Hepatocyte (in vitro differentiated cells): ENCODE results near the gene MOB3C. TPM values are rescaled to one million over a fixed set of nuclear protein-coding genes. Genes with fewer than 3 reads are reported as not detected.

Experiments
- DNase-seq: peaks from one replicate; pipeline ENCODE4 v3.0.0-alpha.2; 2016; ENCODE audit warnings: low spot score
- H2AFZ ChIP-seq: fragments of 200-600 bp; sonication (generic); 2 replicates; pipeline ENCODE4 v1.6.0; 2016; ENCODE audit warnings: antibody characterized with exemption, mild to moderate bottlenecking
- H3K27ac ChIP-seq: fragments of 200-600 bp; sonication (generic); 2 replicates; pipeline ENCODE4 v1.5.1; 2016; ENCODE audit warnings: mild to moderate bottlenecking
- H3K27me3 ChIP-seq: fragments of 200-600 bp; sonication (generic); 2 replicates; pipeline ENCODE4 v1.6.1; 2016
- H3K36me3 ChIP-seq: fragments of 200-600 bp; sonication (generic); replicated peaks from 2 replicates; pipeline ENCODE4 v1.5.1; 2016; ENCODE audit warnings: low read depth; ENCODE audit not compliant: insufficient read depth
- H3K4me1 ChIP-seq: fragments of 200-600 bp; sonication (generic); 2 replicates; pipeline ENCODE4 v1.5.1; 2016; ENCODE audit warnings: mild to moderate bottlenecking, moderate library complexity; ENCODE audit not compliant: insufficient read depth
- H3K4me2 ChIP-seq: fragments of 200-600 bp; sonication (generic); 2 replicates; pipeline ENCODE4 v1.6.0; 2016
- H3K4me3 ChIP-seq: fragments of 200-600 bp; sonication (generic); 2 replicates; pipeline ENCODE4 v1.5.1; 2016; ENCODE audit warnings: mild to moderate bottlenecking
- H3K79me2 ChIP-seq: fragments of 200-600 bp; sonication (generic); 2 replicates; pipeline ENCODE4 v1.6.0; 2017; ENCODE audit warnings: mild to moderate bottlenecking
- H3K9me2 ChIP-seq: fragments of 200-600 bp; sonication (generic); replicated peaks from 2 replicates; pipeline ENCODE4 v1.6.0; 2017; ENCODE audit warnings: mild to moderate bottlenecking; ENCODE audit not compliant: insufficient read depth
- H3K9me3 ChIP-seq: fragments of 200-600 bp; sonication (generic); 2 replicates; pipeline ENCODE4 v1.5.1; 2016; ENCODE audit warnings: low read depth, mild to moderate bottlenecking
- H4K20me1 ChIP-seq: fragments of 200-600 bp; sonication (generic); 2 replicates; pipeline ENCODE4 v1.6.0; 2016; ENCODE audit warnings: mild to moderate bottlenecking; ENCODE audit not compliant: insufficient read depth, poor library complexity, severe bottlenecking
- CTCF ChIP-seq: fragments of 200-600 bp; sonication (generic); IDR thresholded peaks from 2 replicates; pipeline ENCODE4 v1.5.1; 2016; ENCODE audit warnings: antibody characterized with exemption, mild to moderate bottlenecking; ENCODE audit not compliant: poor library complexity
- EZH2 ChIP-seq: fragments of 200-600 bp; sonication (generic); IDR thresholded peaks from 2 replicates; pipeline ENCODE4 v1.6.1; 2016; ENCODE audit warnings: antibody characterized with exemption, mild to moderate bottlenecking, borderline replicate concordance
- EZH2phosphoT487 ChIP-seq: fragments of 200-600 bp; sonication (generic); IDR thresholded peaks from one replicate; pipeline ENCODE4 v1.6.1; 2018; ENCODE audit warnings: antibody characterized with exemption, mild to moderate bottlenecking, low read depth, moderate library complexity; ENCODE audit not compliant: unreplicated experiment, severe bottlenecking
- WGBS: methylation state at CpG from one replicate; pipeline ENCODE4 v1.1.6; 2016; ENCODE audit warnings: low lambda C conversion rate; ENCODE audit errors: missing lambda C conversion rate; 5-methylcytosine and 5-hydroxymethylcytosine counted together
- polyA plus RNA-seq: library from polyadenylated mRNA; unstranded; fragments of >200 nt; fragmentation: Nextera tagmentation; extraction: Ambion mirVana; gene quantifications from 2 replicates; pipeline ENCODE4 v1.2.1, GENCODE V29; 2016
- total RNA-seq: library from RNA; depleted of rRNA; stranded (reverse); fragments of >200 nt; gene quantifications from 2 replicates; pipeline ENCODE4 v1.2.3, GENCODE V29; 2014

MOB3C gene
- total and polyA plus RNA-seq, 2 experiments from 2014 or later, result 5.8 to 6.6 TPM

- TF ChIP-seq CTCF (no peak), EZH2 (no peak), EZH2phosphoT487 (no peak)
- Histone ChIP-seq H3K79me2 (no peaks in the 10 kb centered on the region), H3K4me2 (no peak overlapping the region), H3K4me1 (no peaks in the 10 kb centered on the region), H3K36me3 (no peaks in the 10 kb centered on the region), H3K9me3 (no peaks in the 10 kb centered on the region), H3K27ac (no peak overlapping the region), H3K9me2 (no peaks in the 10 kb centered on the region), H4K20me1 (no peaks in the 10 kb centered on the region), H3K27me3 (no peaks in the 10 kb centered on the region), H2AFZ (no peak overlapping the region), H3K4me3 (no peak overlapping the region)
- no peak for DNase-seq
- WGBS, result 91% methylated on average over 2 of the region's 2 CpGs
These were observed 14.1 kb upstream of the MOB3C start for GRCh38 chr1:46630719-46631118.

GRCh38 chr1:46623743-46624644 lies 7.4 kb upstream of the MOB3C start:
- Histone ChIP-seq H3K27me3 (no peaks in the 10 kb centered on the region), H4K20me1 (no peaks in the 10 kb centered on the region), H3K36me3 (no peaks in the 10 kb centered on the region), H3K9me3 (no peaks in the 10 kb centered on the region), H3K27ac (peak overlapping the region; percentile 11), H2AFZ (no peak overlapping the region), H3K4me3 (no peak overlapping the region), H3K79me2 (no peaks in the 10 kb centered on the region), H3K4me2 (no peak overlapping the region), H3K9me2 (no peaks in the 10 kb centered on the region), H3K4me1 (peaks cover 10% of the 10 kb centered on the region)
- 58% methylated on average over 4 of the region's 4 CpGs for WGBS
- peak; percentile 44 for DNase-seq
- no peak for TF ChIP-seq EZH2phosphoT487
- no peak for TF ChIP-seq EZH2
- TF ChIP-seq CTCF, result no peak

GRCh38 chr1:46622344-46622743 lies 5.7 kb upstream of the MOB3C start:
- 62% methylated on average over 3 of the region's 3 CpGs for WGBS
- no peaks in the 10 kb centered on the region for H3K9me2 ChIP-seq
- H3K36me3 ChIP-seq, result no peaks in the 10 kb centered on the region
- H3K79me2 ChIP-seq, result no peaks in the 10 kb centered on the region
- H4K20me1 ChIP-seq, result no peaks in the 10 kb centered on the region
- H2AFZ ChIP-seq, result no peak overlapping the region
- H3K4me3 ChIP-seq, result no peak overlapping the region
- no peaks in the 10 kb centered on the region for H3K9me3 ChIP-seq
- H3K27ac ChIP-seq, result no peak overlapping the region
- TF ChIP-seq EZH2phosphoT487, result no peak
- peak; percentile 24 for TF ChIP-seq CTCF
- no peak for DNase-seq
- H3K27me3 ChIP-seq, result no peaks in the 10 kb centered on the region
- no peak overlapping the region for H3K4me2 ChIP-seq
- H3K4me1 ChIP-seq, result peaks cover 10% of the 10 kb centered on the region
